OCI-LY3 (cell line): ENCODE results near the gene AOAH.

ENCODE experiments used
- CTCF ChIP-seq: fragments of 200-600, 300-600 bp; sonication (generic); IDR thresholded peaks from 2 replicates; pipeline ENCODE4 v1.5.1; 2014; ENCODE audit warnings: antibody characterized with exemption, low read length, low read depth
- EZH2phosphoT487 ChIP-seq: fragments of 200-600 bp; shearing (Covaris generic); IDR thresholded peaks from 2 replicates; pipeline ENCODE4 v1.6.1; 2018; ENCODE audit warnings: antibody characterized with exemption, mixed run types, low read depth

GRCh38 chr7:36726311-36726710, 2.0 kb upstream of the AOAH start:
- TF ChIP-seq CTCF: no peak
- no peak for TF ChIP-seq EZH2phosphoT487
